Fibroblast of villous mesenchyme (primary cell): ENCODE results near the gene GNAL. TPM values are rescaled to one million over a fixed set of nuclear protein-coding genes. Genes with fewer than 3 reads are reported as not detected.

ENCODE experiments used
- DNase-seq: peaks from one replicate; pipeline ENCODE4 v3.0.0-alpha.2; 2010; ENCODE audit warnings: low read depth
- H3K4me3 ChIP-seq: 2 replicates; pipeline ENCODE4 v1.5.1; 2011; ENCODE audit warnings: low read depth, mild to moderate bottlenecking, low read length
- CTCF ChIP-seq: IDR thresholded peaks from 2 replicates; pipeline ENCODE4 v1.5.1; 2012; ENCODE audit warnings: low read depth, mild to moderate bottlenecking, low read length; ENCODE audit not compliant: insufficient read depth
- total RNA-seq: library from RNA; depleted of rRNA; stranded (reverse); fragments of >200 nt; gene quantifications from 2 replicates; pipeline ENCODE4 v1.2.3, GENCODE V29; 2012

The GNAL gene
- total RNA-seq, 1 donor, result under 0.01 TPM

- H3K4me3 ChIP-seq, result no peak overlapping the region
- no peak for DNase-seq
- no peak for TF ChIP-seq CTCF
Observed at GRCh38 chr18:11668441-11669169, 20.5 kb upstream of the GNAL start.

GRCh38 chr18:11669271-11669947, 19.7 kb upstream of the GNAL start:
- H3K4me3 ChIP-seq, result no peak overlapping the region
- no peak for TF ChIP-seq CTCF
- no peak for DNase-seq

GRCh38 chr18:11669948-11670275, 19.2 kb upstream of the GNAL start:
- H3K4me3 ChIP-seq, result no peak overlapping the region
- DNase-seq, result no peak
- TF ChIP-seq CTCF, result no peak

- TF ChIP-seq CTCF, result no peak
- no peak overlapping the region for H3K4me3 ChIP-seq
- no peak for DNase-seq
Observed at GRCh38 chr18:11671156-11671555, 17.9 kb upstream of the GNAL start.

- TF ChIP-seq CTCF, result no peak
- no peak overlapping the region for H3K4me3 ChIP-seq
- DNase-seq, result no peak
Observed at GRCh38 chr18:11672198-11672597, 16.9 kb upstream of the GNAL start.

GRCh38 chr18:11672846-11673454, 16.1 kb upstream of the GNAL start:
- no peak for TF ChIP-seq CTCF

More at GRCh38 chr18:11672846-11673454, 16.1 kb upstream of the GNAL start:
- no peak for DNase-seq
- no peak overlapping the region for H3K4me3 ChIP-seq
